MM.1S (cell line): Measurements from ENCODE around the gene HEBP2.

Experiments
- CTCF ChIP-seq: fragments of 300-600 bp; sonication (generic); IDR thresholded peaks from 2 replicates; pipeline ENCODE4 v1.5.1; 2016; ENCODE audit warnings: antibody characterized with exemption, low read length, mixed read lengths
- EZH2 ChIP-seq: fragments of 300-600 bp; sonication (generic); optimal IDR thresholded peaks from 2 replicates; pipeline ENCODE3; 2017; ENCODE audit warnings: low read depth, mild to moderate bottlenecking, antibody characterized with exemption, low read length, mixed read lengths

GRCh38 chr6:138450445-138450844 lies 46.4 kb downstream of the HEBP2 start:
- TF ChIP-seq CTCF (no peak), EZH2 (no peak)
